Glutamatergic neuron (in vitro differentiated cells): ENCODE data around the gene STK4. TPM values are rescaled to one million over a fixed set of nuclear protein-coding genes. Genes with fewer than 3 reads are reported as not detected.

ENCODE experiments used
- DNase-seq: peaks from one replicate; pipeline ENCODE4 v3.0.0; 2022
- H3K27ac Mint-ChIP-seq: one replicate; pipeline ENCODE4 v1.8.0; 2020; ENCODE audit warnings: mild to moderate bottlenecking, mixed read lengths, inconsistent platforms; ENCODE audit not compliant: unreplicated experiment
- H3K27me3 Mint-ChIP-seq: one replicate; pipeline ENCODE4 v1.8.0; 2020; ENCODE audit warnings: mild to moderate bottlenecking, moderate library complexity, mixed read lengths, inconsistent platforms; ENCODE audit not compliant: unreplicated experiment
- H3K36me3 Mint-ChIP-seq: one replicate; pipeline ENCODE4 v1.8.0; 2020; ENCODE audit warnings: mild to moderate bottlenecking, mixed read lengths, inconsistent platforms; ENCODE audit not compliant: unreplicated experiment
- H3K4me1 Mint-ChIP-seq: one replicate; pipeline ENCODE4 v1.8.0; 2020; ENCODE audit warnings: mild to moderate bottlenecking, low read depth, mixed read lengths, inconsistent platforms; ENCODE audit not compliant: unreplicated experiment
- H3K4me3 Mint-ChIP-seq: one replicate; pipeline ENCODE4 v1.8.0; 2020; ENCODE audit warnings: mild to moderate bottlenecking, mixed read lengths, inconsistent platforms; ENCODE audit not compliant: unreplicated experiment
- H3K9me3 Mint-ChIP-seq: one replicate; pipeline ENCODE4 v1.8.0; 2020; ENCODE audit warnings: mild to moderate bottlenecking, moderate library complexity, mixed read lengths, inconsistent platforms; ENCODE audit not compliant: unreplicated experiment
- long read RNA-seq: library from polyadenylated mRNA; unstranded; transcript quantifications from one replicate; pipeline ENCODE4 v2.0.0, GENCODE V29; 2020; ENCODE audit not compliant: unreplicated experiment
- total RNA-seq: library from RNA; stranded (reverse); fragmentation: NEBNext Ultra II Directional; extraction: Animal tissue kit (Norgen Biotek cat#: 25700); gene quantifications from one replicate; pipeline ENCODE4 v1.2.1, GENCODE V29; 2021; ENCODE audit not compliant: unreplicated experiment
- TF ChIP-seq, protein P1 (sequence below): fragments of 200-600 bp; sonication (generic); IDR thresholded peaks from one replicate; pipeline ENCODE4 v1.5.0; 2021; ENCODE audit not compliant: partially characterized antibody, unreplicated experiment

Gene STK4
- total RNA-seq = 32.6 TPM
- long read RNA-seq, partial matches to known transcripts = 2 of 2 reads
- long read RNA-seq, other reads (novel, unspliced or antisense) = 0 of 2 reads

DNA sequence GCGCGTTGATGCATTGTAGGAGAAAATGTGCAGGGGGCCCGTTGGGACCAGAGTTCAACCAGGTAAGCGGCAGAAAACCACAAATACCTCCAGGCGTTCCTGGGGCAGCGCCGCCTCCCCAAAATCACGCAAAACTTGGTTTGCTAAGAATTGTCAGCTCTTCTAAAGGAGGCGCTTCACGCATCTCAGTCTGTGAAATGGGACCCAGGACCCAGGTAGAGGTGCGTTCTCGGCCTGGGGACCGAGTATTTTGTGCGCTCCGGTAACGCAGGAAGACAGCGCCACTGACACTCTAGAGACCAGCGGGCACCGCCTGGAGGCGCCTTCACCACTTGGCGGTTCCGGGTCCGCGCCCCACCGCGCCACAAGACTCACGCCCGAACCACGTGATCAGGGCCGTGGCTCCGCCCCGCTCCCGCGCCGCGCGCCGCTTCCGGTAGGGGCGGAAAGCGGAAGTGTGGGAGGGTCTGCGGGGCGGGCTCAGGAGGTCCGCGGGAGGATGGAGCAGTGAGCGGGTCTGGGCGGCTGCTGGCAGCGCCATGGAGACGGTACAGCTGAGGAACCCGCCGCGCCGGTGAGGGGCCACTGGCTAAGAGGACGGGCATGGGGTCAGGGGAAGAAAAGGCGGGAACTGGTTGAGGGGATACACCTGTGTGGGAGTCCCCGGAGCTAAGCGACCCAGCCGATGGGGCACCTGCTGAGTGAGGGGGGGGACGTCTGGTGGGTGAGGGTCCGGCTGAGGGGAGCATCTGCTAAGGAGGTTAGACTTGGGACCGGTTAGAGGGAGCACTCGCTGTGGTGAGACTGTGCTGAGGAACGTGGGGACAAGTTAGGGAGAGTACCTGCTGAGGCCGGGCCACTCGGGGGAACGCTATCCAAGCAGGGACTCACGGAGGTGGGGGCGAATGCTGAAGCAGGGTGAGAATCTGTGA is at the start of gene STK4:
Gene STK4 (plus strand): TSS at position 483 of the 932 bp plus-strand sequence. CDS start 57 bp downstream, at position 540.
- peak within 1 kb of the TSS; percentile 87 for H3K27ac Mint-ChIP-seq
- peaks cover 7% of the 10 kb centered on the region for H3K27me3 Mint-ChIP-seq
- no peaks in the 10 kb centered on the region for H3K36me3 Mint-ChIP-seq
- peaks cover 1% of the 10 kb centered on the region for H3K9me3 Mint-ChIP-seq
- peak within 1 kb of the TSS; percentile 98 for H3K4me3 Mint-ChIP-seq
- H3K4me1 Mint-ChIP-seq = peaks cover 4% of the 10 kb centered on the region
- TF ChIP-seq, protein P1, sequence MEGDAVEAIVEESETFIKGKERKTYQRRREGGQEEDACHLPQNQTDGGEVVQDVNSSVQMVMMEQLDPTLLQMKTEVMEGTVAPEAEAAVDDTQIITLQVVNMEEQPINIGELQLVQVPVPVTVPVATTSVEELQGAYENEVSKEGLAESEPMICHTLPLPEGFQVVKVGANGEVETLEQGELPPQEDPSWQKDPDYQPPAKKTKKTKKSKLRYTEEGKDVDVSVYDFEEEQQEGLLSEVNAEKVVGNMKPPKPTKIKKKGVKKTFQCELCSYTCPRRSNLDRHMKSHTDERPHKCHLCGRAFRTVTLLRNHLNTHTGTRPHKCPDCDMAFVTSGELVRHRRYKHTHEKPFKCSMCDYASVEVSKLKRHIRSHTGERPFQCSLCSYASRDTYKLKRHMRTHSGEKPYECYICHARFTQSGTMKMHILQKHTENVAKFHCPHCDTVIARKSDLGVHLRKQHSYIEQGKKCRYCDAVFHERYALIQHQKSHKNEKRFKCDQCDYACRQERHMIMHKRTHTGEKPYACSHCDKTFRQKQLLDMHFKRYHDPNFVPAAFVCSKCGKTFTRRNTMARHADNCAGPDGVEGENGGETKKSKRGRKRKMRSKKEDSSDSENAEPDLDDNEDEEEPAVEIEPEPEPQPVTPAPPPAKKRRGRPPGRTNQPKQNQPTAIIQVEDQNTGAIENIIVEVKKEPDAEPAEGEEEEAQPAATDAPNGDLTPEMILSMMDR = peak; percentile 34
- DNase-seq = peak; percentile 95

DNA sequence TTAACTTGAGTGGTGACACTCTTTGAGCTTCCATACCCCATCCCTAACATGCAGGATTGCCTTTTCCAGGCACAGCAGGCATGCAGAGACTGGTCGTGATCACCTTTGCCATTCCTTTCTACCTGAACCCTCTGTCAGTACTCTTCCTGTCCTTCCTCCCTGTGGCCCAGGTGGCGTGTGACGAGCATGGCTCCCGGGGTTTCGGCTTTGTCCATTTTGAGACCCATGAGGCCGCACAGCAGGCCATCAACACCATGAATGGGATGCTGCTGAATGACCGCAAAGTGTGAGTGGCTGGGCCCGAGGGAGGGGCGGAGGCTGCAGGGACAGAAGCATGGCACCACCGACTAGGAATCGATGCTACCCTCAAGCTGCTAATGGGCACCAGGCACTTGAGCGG is 49.7 kb upstream of the STK4 start:
- Mint-ChIP-seq H3K9me3 (no peaks in the 10 kb centered on the region), H3K4me1 (no peaks in the 10 kb centered on the region), H3K27ac (no peak overlapping the region), H3K36me3 (no peaks in the 10 kb centered on the region), H3K27me3 (no peaks in the 10 kb centered on the region), H3K4me3 (no peak overlapping the region)
- DNase-seq = no peak
- TF ChIP-seq, protein P1 = no peak

DNA sequence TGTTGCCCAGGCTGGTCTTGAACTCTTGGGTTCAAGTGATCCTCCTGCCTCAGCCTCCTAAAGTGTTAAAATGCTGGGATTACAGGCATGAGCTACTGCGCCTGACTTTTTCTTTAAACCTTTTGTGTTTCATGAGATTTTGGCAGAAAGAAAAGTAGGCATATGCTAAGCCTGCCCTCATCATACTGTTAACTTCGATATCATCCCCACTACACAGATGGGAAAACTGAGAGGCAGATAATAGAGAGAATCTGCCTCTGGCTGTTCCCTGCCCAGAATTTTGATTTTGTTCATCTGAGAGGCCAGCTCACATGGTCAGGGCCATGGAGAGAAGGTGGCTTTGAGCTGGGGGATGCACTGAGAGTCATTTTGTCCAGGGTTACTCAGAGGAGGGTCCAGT is 48.9 kb upstream of the STK4 start:
- no peaks in the 10 kb centered on the region for H3K4me1 Mint-ChIP-seq
- H3K4me3 Mint-ChIP-seq = no peak overlapping the region
- no peak overlapping the region for H3K27ac Mint-ChIP-seq
- TF ChIP-seq, protein P1 = no peak
- no peaks in the 10 kb centered on the region for H3K36me3 Mint-ChIP-seq
- no peak for DNase-seq
- H3K9me3 Mint-ChIP-seq = no peaks in the 10 kb centered on the region
- no peaks in the 10 kb centered on the region for H3K27me3 Mint-ChIP-seq

DNA sequence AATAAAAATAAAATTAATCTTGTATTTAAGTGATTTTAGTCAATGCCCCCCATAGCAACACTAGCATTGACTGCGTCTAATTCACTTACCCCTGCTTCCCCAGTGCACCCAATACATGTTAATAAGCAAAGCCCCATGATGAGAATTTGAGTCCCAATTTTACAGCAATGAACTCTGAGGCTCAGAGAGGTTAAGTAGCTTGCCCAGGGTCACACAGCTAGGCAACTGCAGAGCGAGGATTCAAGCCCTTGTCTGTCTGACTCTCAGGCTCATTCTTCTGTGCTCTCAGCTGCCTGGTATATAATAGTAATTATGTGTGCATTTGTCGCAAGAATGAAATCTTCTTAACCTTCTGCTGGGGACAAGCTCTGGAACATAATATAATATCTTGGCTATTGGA is 48.0 kb upstream of the STK4 start:
- DNase-seq = no peak
- H3K36me3 Mint-ChIP-seq = no peaks in the 10 kb centered on the region
- H3K27me3 Mint-ChIP-seq = no peaks in the 10 kb centered on the region
- no peaks in the 10 kb centered on the region for H3K9me3 Mint-ChIP-seq
- no peak overlapping the region for H3K4me3 Mint-ChIP-seq
- TF ChIP-seq, protein P1 = no peak
- H3K4me1 Mint-ChIP-seq = no peaks in the 10 kb centered on the region
- H3K27ac Mint-ChIP-seq = no peak overlapping the region

DNA sequence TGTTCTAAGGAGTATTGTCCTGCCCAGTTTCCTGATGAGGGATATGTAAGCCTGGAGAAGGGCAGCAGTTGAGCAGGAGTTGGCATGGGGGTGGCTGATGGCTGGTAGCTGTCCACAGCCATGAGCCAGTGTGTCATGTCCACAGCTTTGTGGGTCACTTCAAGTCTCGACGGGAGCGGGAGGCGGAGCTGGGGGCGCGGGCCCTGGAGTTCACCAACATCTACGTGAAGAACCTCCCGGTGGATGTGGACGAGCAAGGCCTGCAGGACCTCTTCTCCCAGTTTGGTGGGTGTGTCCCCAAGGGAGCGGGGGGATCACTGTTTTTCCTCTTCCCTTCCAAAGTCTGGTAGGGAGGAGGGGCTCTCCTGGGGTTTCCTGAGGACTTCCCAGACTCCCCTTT is 47.6 kb upstream of the STK4 start:
- Mint-ChIP-seq H3K4me1 (no peaks in the 10 kb centered on the region), H3K36me3 (no peaks in the 10 kb centered on the region)

More for the DNA sequence above, 47.6 kb upstream of the STK4 start:
- Mint-ChIP-seq H3K27ac (no peak overlapping the region), H3K9me3 (no peaks in the 10 kb centered on the region), H3K27me3 (no peaks in the 10 kb centered on the region), H3K4me3 (no peak overlapping the region)
- TF ChIP-seq, protein P1 = no peak
- DNase-seq = no peak
